Measurements from ENCODE around the gene SYPL1.

Gene SYPL1

DNA sequence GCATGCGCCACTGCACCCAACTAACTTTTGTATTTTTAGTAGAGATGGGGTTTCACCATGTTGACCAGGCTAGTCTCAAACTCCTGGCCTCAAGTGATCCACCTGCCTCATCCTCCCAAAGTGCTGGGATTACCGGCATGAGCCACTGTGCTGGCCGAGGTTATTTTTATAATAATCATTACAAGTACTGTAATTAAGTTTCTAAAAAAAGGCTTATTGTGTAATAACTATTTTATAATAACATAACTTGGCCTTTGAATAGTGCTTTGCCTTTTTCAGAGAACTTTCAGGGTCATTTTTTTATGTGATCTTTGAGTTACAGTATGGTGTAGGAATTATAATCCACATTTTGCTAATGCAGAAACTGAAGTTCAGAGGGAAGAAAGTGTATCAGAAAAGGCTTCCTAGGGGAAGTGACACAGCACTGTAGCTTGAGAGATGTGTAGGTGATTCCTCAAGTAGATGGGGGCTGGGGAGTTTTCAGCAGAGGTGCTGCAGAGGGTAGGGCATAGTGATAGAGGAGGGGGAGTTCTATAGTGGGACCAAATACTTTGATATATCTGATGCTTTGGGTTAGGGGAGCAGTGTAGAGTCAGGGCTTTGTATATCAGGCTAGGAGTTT is 9.2 kb upstream of the SYPL1 start:
- no peak for FAIRE-seq

DNA sequence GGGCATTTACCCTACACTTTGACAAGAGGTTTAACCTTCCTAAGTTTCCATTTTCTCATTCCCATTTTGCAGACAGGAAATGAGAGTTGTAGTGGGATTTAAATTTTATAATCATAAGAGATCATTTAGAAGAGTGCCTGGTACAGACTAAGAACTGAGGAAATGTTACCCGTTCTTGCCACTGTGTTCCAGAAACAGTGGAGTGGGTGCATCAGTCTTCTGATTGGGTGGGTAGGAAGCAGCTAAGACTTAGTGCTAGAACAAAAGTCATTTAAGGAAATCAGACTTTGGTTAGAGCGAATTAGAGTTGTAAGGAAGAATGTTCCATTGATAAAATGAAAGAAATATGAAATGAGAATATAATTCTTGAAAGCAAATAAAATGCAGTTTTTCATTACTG is 8.4 kb upstream of the SYPL1 start:
- FAIRE-seq: no peak

DNA sequence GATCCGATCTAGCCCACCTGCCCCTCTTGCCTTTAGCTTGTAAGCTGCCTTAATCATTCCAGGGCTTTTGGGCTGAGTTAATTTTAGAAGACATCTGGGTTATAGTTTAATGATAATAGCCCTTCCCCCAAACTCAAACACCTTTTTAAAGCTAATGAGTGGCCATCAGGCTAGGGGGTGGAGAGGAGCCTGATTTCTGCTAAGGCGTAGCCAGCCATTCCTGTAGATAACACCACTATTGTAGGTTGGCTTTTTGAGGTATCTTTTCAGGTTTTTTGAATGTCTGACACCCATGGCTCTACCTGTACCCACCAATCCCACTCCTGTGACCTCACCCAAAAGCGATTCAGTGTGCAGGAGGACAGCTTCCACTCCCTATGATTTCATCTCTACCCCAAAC is 7.6 kb upstream of the SYPL1 start:
- no peak for FAIRE-seq

DNA sequence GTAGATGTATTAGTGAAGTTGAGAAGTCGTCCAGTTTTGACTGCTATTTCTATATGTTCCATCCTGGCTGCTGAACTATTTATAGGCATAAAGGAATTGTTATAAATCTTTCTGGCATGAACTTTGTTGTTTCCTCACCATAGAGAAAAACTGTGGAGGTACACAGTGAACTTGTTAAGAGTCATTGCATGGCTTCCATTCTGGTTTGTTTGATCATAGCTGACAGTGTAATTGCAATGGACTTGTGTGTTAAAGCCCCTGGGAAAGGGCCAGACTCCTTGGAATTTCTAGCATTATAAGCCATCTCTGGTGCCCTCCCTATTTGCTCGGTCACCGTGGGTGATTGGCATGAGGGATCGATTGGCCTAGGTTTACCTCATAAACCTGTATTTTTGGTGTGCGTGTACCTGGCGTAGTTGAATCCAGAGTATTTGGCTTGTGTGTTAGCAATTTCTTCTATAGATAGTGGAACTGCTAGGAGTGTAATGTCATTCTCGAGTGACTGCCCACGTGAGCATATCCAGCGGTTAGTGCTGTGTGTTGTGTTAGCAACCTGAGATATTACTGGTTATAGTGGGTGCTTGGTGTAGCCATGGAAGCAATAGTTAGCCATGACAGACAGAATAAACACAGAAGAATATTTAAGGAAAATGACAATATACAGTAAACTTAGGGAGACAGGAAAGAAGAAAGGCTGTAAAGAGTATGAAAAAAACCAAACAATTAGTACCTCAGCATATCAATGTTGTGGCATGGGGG is 5.9 kb upstream of the SYPL1 start:
- no peak for FAIRE-seq

DNA sequence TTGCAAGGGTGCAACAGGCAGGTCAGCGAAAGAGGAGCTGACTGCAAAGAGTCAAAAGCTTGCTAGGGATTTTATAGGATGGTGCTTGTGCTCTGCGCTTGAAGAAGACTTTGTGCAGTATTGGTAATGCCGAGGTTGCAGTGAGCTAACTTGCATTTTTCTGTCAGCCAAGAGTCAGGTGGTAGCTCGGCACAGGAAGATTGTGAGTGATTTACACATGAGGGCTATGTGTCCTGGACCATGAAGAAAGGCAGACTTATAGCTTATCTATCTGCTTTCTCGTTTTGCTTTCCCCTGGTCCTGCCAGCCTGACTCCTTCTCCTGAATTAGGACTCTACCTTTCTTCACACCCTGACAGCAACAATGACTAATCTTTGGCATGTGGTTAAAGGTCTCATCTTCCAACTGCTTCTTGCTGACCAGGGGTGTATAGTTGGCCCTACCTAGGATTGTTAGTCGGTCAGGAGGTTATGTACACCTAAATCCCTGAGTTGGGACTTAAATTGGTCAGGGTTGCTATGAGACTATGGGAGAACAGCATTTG is 4.1 kb upstream of the SYPL1 start:
- no peak for FAIRE-seq

DNA sequence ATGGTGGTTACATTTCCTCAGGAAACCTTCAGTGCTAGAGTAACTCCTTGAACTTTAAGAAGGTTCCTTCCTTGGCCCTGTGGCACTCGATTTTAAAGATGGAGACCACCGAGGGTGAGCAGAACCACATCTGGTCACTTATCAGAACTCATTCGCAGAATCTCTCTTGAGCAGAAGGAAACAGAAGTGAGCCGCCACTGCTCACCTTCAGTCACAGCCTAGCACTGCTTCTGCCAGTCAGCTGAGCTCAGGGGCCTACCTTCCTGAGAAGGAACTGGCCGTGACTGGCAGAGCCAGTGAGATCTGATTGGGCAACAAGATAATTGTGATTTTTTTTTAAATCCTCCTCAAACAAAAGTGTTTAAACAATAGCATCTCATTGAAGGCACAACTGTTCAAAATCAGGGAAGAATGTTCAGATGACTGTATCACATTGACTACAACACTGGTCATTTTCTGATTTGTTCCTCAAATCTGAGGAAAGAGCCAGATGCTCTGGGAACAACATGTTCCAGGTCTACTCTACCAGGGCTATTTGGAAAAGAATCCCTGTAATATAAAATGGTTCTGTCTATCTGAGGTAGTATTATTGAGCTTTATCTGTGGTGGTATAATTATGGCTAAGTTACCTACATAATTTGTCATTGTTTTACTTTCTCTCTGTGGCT is 2.7 kb upstream of the SYPL1 start:
- FAIRE-seq: no peak

DNA sequence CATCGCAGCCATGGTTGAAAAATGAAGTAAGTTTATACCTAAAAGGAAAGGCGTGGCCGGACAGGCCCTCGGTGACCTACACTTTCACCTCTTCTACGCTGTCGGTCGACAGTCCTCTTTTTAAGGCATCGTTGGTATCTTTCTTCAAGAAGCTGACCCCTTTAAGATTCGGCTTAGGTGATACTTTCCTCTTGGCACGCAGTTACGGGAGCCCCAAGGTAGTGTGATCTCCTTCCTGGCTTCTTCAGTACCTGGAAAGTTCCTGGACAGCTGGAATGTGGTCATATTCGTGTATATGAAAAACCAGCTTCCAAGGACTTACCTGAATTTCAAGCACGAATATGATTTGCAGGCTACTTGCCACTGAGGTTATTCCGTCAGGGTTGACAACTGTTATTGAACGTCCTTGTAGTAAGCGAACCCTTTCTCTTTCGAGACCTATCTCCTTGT is 885 bp upstream of the SYPL1 start:
- FAIRE-seq: no peak

DNA sequence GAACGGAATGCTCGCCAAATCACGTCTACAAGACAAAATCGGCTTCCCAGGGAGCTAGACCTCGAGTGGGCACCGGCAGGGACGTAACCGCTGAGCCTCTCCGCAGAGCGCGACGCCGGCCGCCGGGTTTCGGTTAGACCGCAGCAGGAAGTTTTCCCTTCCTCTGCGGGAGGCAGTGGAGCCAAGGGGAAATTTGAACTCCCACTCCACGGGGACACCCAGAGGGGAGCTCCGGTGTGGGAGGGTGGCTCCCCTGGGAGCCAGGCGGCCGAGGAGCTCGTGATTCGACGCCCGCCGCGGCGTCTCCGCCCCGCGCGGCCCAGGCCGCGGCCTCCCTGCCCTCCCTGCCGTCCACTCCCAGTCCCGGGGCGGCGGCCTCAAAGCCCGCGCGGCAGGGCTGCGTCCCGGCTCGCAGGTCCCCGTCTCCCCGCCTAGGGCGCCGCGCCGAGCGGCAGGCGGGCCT is 426 bp downstream of the SYPL1 start:
- no peak for FAIRE-seq

DNA sequence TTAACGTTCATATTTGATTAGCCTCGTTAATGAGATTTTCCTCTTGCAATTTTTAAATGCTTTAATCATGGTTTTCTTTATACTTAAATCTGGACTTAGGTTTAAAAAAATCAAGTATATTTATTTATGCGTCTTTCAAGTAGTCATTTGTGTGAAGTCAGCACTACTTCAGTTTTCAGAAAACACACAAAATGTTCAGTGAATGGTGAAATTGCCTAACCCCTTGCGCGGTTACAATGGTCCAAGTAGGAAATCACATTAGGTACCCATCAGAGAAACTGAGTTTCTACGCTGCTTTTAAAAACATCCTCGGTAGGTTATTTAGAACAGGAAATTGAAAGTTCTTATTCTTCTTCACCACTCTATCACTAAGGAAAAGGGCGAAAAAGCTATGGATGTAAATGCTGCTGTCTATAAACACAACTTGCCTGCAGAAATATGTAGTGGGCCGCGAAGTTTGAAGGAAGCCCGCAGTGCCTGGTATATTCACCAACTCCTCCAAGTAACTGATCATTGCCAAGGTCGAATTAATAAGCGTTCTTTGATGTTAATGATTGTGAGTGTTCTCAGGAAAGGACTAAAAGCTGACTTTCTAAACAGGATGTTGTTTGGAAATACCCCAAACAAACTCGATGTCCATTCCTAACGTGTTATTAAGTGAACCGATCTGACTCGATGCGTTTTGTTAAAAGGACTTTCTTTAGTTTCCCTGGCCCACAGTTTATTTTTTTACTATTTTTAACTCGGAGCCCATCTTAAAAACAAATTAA is 1.0 kb downstream of the SYPL1 start:
- peak; percentile 39 for FAIRE-seq

DNA sequence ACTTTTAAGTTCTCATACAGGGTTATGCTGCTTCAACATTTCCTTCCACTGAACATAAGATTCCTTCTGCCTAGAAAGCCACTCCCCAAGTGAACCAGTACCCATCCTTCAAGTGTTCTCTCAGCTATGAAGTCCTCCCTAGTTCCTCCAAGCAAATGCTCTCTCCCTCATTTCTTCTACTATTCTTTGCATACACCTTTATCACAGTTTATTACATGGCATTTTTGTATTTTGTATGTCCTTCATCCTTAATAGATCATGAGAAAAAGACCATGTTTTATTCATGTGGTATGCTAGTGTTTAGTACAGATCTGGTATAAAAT is 1.9 kb downstream of the SYPL1 start:
- FAIRE-seq: no peak

DNA sequence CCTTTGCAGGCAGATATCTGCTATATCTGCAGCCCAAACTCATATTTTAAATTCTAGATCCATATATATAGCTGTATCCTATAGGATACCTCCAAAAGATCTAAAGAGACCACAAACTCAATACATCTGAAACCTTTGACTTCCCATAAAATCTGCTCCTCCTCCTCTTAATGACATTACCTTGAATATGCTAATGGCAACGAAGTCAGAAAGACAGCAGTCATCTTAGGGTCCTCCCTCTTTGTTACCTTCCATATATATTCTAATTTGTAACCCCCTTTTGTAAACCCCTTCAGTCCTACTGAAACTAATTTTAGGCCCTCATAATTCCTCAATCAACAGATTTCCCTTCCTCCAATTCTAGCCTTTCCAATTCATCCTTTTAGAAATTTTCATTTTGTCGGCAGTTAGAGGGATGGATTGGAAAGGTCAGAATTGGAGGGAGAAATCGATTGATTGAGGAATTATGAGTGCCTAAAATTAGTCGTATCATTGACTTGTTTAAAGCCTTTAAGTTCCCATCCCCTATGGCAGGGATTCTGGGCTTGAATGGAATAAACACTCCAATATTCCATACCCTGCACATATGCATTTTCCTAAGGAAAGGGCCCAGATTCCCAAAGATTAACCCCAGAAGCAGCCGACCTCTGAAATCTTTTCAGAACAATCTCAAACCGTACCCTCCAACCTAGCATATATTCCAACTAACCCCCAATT is 2.4 kb downstream of the SYPL1 start:
- no peak for FAIRE-seq

DNA sequence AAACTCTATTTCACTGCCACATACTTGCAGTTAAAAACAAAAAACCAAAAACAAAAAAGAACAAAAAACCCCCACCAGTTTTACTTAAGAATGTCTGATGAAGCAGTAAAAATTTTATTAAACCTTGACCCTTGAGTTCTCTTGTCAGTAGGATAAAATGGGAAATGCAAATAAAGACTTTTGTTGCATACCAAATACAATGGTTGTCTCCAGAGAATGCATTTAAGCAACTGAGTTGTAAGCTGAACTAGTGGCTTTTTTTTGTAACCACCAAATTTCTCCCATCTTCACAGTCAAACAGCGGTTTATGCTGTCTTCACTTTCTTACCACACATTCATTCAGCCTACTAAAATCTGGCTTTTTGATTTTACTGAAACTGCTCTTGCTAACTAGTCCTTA is 3.1 kb downstream of the SYPL1 start:
- FAIRE-seq: no peak

DNA sequence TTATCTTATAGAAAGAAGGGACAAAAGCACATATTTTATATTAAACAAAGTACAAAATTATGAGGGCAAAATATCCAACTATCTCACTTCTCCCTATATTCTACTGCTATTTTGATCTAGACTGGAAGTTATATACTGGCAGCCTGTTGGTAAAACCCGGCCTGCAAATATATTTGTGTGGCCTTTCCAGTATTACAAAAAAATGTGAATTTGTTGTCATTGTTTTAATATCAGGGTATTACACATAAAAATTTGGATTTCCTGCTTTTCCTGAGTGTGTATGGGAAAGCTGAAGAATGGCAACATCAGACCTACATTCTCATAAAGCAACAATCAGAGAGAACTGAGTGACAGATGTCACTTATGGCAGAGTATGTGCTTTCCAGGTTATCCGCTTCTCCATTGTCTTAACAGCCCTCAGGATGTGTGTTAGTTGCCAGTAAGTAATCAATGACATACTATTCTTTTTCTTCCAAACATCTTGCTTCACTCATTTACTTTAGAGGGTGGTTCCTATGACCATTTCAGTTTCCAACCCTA is 7.3 kb downstream of the SYPL1 start:
- FAIRE-seq: no peak

DNA sequence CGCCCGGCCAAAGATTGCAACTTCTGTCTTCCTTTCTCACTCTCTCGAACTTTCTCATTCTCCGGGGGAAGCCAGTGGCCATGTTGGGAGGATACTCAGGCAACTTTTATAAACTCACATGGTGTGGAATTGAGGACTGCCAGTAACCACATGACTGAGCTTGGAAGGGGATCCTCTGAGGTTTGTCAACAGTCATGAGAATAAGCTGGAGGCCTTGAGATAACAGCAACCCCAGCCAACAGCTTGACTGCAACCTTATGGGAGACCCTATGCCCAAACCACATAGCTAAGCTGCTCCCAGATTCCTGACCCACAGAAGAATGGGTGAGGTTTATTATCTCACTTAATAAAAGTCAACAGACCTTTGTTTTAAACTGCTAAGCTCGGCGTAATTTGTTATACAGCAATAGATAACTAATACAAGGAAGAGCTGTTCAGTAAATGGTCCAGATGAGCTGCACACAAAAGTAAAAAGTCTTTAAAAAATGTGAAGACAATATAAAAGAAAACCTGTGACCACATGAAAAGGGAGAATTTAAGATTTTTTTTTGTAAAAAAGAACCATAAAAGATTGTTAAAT is 9.6 kb downstream of the SYPL1 start:
- FAIRE-seq: no peak

DNA sequence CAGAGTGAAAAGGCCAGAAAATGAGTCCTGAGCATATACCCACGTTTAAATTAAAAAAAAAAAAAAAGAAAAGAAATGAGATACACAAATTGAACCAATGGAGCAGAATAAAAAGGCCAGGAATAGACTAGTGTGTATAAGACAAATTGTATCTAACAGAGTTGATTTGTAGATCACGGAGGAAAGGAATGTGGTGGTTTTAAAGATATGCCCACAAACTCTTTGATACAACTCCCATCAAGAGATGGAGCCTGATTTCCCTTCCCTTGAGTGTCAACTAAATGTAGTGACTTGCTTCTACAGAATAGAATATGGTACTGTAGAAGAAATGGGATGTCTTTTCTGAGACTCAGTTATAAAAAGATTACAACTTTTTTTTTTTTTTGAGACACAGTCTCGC is 10.4 kb downstream of the SYPL1 start:
- FAIRE-seq: no peak

DNA sequence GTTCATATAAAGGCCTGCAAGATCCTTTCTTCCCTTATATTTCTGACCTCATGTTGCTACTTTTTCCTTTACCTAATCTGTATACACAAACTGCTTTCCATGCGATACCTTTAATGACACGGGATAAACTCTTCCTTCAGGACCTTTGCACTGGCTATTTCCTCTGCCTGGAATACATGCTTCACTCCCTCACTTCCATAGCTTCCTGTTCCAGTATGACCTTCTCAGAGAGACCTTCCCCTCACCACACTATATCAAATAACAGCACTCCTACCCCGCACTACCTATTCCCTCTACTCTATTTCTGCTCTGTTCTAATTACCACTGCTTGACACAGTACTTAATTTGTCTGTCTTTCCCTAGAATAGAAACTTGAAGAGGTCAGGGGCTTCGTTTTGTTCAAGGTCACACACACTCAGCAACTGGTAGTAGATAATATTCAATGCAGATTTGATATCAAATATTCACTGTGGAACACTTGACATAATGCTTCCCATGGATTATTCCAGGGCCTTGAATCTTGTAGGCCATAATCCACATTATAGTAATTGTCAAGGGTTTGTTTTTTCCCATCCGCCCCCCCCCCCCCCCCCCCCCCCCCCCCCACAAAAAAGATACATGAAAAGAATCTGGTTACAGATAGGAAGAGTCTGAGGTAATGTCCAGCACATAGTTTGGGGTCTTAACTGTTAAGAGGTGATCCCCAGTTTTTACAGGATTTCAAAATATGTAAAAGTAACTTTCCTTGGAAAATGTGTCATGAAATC is 11.1 kb downstream of the SYPL1 start:
- no peak for FAIRE-seq

DNA sequence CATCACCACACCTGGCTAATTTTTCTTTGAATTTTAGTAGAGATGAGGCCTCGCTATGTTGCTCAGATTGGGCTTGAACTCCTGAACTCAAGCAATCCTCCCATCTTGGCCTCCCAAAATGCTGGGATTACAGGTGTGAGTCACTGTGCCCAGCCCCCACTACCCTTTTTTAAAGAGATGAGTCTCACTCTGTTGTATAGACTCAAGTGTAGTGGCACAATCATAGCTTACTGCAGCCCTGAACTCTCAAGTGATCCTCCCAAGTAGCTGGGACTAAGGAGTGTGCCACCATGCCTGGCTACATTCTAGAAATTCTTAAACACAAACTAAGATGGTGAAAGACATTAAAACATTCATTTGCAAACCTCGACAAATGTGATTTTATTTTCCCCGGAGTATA is 12.6 kb downstream of the SYPL1 start:
- no peak for FAIRE-seq

DNA sequence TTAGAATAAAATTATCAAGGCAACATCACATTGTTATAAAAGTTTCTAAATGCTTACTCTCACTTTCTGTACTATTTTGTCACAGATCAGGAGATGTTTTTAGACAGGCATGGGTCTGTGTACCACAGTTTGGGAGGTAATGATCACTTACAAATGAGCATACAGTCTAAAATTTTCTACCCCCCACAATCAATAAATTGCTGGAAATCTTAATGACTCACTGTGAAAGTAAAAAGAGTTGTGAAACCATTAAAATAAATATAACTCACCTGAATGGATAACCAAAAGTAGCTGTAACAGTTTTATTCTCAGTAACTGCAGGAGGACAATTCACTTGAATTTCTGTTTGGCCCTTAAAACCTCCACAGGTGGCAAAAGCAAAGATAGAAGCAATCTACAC is 13.2 kb downstream of the SYPL1 start:
- FAIRE-seq: no peak

DNA sequence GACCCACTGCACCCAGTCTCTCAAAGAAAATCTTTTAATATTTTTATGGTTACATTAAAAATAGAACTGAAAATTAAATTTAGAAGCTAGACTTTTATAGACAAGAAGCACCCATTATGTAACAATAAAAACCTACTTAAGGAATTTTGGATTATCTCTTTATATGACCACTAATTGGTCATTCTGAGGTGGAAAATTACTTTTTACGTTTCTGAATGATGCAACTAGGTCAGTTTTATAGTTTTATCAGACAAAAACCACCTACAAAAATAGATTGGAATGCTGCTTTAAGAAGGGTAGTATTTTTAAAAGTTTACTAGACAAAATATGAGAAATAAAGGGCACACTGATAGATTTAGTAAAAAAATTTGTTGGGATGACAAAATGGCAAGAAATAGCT is 16.5 kb downstream of the SYPL1 start:
- no peak for FAIRE-seq

DNA sequence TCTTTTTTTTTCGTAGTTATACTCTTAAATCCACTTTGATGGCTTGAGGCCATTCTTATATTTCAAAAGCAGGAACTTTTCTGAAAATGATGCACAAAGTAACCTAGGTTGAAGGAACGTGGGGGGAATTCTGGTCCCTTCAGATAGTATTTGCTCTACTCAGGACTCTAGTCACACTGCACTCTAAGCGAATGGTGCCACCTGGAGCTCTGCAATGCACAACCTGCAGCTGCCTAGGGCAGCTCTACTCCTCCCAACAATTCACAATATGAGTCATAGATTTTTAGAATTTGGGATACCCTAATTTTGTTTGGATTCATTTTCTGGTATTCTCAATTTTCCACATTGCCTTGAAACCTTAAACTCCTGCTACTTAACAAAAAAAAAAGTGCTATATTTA is 17.3 kb downstream of the SYPL1 start:
- no peak for FAIRE-seq

DNA sequence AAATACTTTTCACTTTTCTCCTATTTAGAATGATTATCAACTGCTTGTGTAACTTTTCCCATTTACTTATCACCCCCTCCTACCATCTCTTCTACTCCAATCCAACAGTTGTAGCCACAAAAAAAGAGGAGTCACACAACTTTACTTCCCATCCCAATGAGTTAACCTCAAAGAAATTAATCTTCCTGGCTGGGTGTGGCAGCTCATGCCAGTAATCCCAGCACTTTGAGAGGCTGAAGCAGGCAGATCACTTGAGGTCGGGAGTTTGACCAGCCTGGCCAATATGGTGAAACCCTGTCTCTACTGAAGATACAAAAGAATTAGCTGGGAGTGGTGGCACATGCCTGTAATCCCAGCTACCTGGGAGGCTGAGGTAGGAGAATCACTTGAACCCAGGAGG is 19.9 kb downstream of the SYPL1 start:
- no peak for FAIRE-seq

Data from G401.6 (cell line).